Right lobe of liver (tissue), 6 donors: ENCODE results near the gene ANKRD55. TPM values are rescaled to one million over a fixed set of nuclear protein-coding genes. Genes with fewer than 3 reads are reported as not detected.
A peak's percentile ranks its signal among the peaks of the same experiment; 100 is the strongest.
"Not testable (repeated sequence)": the region's sequence is repeated elsewhere in the genome, so short reads cannot be mapped to it uniquely, and the experiment has no call there.

Experiments
- ATAC-seq, 4 donors: fragments of 200-7000 bp; cut with Tn5 transposase; one replicate each; pipeline ENCODE4 v1.9.1; 2020; ENCODE audit warnings: mild to moderate bottlenecking in 4 of 4, moderate library complexity in 4 of 4
- DNase-seq, 3 donors: peaks; one replicate each; pipeline ENCODE4 v3.0.0-alpha.2; 2020
- H3K27ac ChIP-seq, 3 donors: fragments of 200-600 bp; one replicate each; pipeline ENCODE4 v1.8.0; 2022
- H3K27me3 ChIP-seq, 2 donors: fragments of 200-600 bp; one replicate each; pipeline ENCODE4 v1.8.0; 2022
- H3K36me3 ChIP-seq, 4 donors: fragments of 200-600 bp; sonication (generic) in 1 of 4; one replicate each; pipeline versions ENCODE4 v1.5.1 to v1.8.0; 2017 to 2022; ENCODE audit warnings: control low read depth in 1 of 4
- H3K4me1 ChIP-seq, 4 donors: fragments of 200-600 bp; sonication (generic) in 1 of 4; one replicate each; pipeline versions ENCODE4 v1.5.1 to v1.8.0; 2017 to 2022; ENCODE audit warnings: control low read depth in 1 of 4
- H3K4me3 ChIP-seq, 3 donors: fragments of 200-600 bp; one replicate each; pipeline ENCODE4 v1.8.0; 2022
- H3K9me3 ChIP-seq, 4 donors: fragments of 200-600 bp; sonication (generic) in 1 of 4; one replicate each; pipeline versions ENCODE4 v1.5.1 to v1.8.0; 2017 to 2022; ENCODE audit warnings: control low read depth in 1 of 4
- CTCF ChIP-seq, 4 donors: fragments of 200-600 bp in 3 of 4; fragments of 450-650 bp in 1 of 4; IDR thresholded peaks; one replicate each; pipeline versions ENCODE4 v1.5.1 to v1.8.0; 2016 to 2022; ENCODE audit warnings: antibody characterized with exemption in 4 of 4, mild to moderate bottlenecking in 2 of 4
- POLR2A ChIP-seq: fragments of 450-650 bp; IDR thresholded peaks from one replicate; pipeline ENCODE4 v1.6.1; 2017; ENCODE audit warnings: antibody characterized with exemption, mild to moderate bottlenecking
- WGBS: methylation state at CpG from one replicate; pipeline ENCODE4 v1.1.6; 2018; ENCODE audit warnings: low coverage, low lambda C conversion rate; ENCODE audit not compliant: insufficient coverage; ENCODE audit errors: missing lambda C conversion rate; 5-methylcytosine and 5-hydroxymethylcytosine counted together
- intact Hi-C, 2 donors: fragments of 100-400 bp; cut with DNase I; formaldehyde crosslinking; loops; one replicate each; pipeline versions ENCODE4 v1.11.2 to v1.14.1; 2022
- total RNA-seq, 6 experiments: library from RNA; depleted of rRNA in 2 of 6; stranded (reverse); fragments of >200 nt in 2 of 6; fragmentation: NEBNext Ultra II Directional in 3 of 6; extraction: Animal tissue kit (Norgen Biotek cat#: 25700) in 3 of 6; gene quantifications; one replicate each; pipeline versions ENCODE4 v1.1.0 to v1.2.4, GENCODE V29; 2016 to 2023
- donor health status: DM: no; HTN: yes; CAD: no.
- donor health status: DM: no; HTN: no; CAD: no.
- donor health status: DM: no; HTN: no; CAD: no.
- donor health status: DM: no; HTN: yes; CAD: no.
- donor health status: DM: no; HTN: yes; CAD: no.

Gene ANKRD55
- total RNA-seq, 6 experiments from 2014 or later, result 0.68 to 2.2 (median 1.2) TPM

DNA sequence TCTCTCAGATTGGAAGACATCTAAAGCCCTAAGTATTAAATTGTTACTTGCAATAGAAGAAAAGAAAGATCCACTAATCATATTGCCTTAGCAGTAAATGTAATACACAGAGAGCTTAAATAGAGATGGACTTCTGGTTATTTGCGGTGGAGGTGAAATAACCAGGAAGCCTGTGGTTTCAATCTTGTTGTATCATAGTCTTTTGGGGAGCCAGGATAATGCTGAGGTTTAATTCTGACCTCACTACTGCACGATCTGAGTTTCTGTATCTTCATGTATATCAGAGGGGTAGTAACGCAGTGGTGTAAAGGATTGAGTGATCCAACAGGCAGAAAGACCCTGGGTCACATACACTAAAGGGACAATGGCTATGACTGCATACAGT is 71.7 kb downstream of the ANKRD55 start:
- no peaks in the 10 kb centered on the region for H3K9me3 ChIP-seq
- H3K4me1 ChIP-seq, result no peaks in the 10 kb centered on the region
- ATAC-seq (no peak), DNase-seq (no peak)
- H3K27me3 ChIP-seq, result no peaks in the 10 kb centered on the region
- H3K27ac ChIP-seq, result no peak overlapping the region
- no peak overlapping the region for H3K4me3 ChIP-seq
- intact Hi-C loops, result no loop called here
- 57% methylated on average over 3 of the region's 3 CpGs for WGBS
- H3K36me3 ChIP-seq, result no peaks in the 10 kb centered on the region
- TF ChIP-seq POLR2A (no peak), CTCF (IDR thresholded peaks at IDR 0.05) (no peak)

GRCh38 chr5:56160723-56161438 is 72.2 kb downstream of the ANKRD55 start:
- TF ChIP-seq POLR2A, result no peak
- TF ChIP-seq CTCF (IDR thresholded peaks at IDR 0.05), result no peak
- Histone ChIP-seq H3K4me3 (no peak overlapping the region), H3K9me3 (no peaks in the 10 kb centered on the region), H3K36me3 (no peaks in the 10 kb centered on the region), H3K4me1 (no peaks in the 10 kb centered on the region), H3K27ac (no peak overlapping the region), H3K27me3 (no peaks in the 10 kb centered on the region)
- intact Hi-C loops, result no loop called here
- 95% methylated on average over 1 of the region's 4 CpGs for WGBS
- ATAC-seq, result peak in 1 of 4 donors; percentile 28
- no peak for DNase-seq

- Histone ChIP-seq H3K36me3 (no peaks in the 10 kb centered on the region), H3K27ac (no peak overlapping the region), H3K9me3 (no peaks in the 10 kb centered on the region), H3K4me3 (no peak overlapping the region), H3K4me1 (no peaks in the 10 kb centered on the region), H3K27me3 (no peaks in the 10 kb centered on the region)
- DNase-seq (no peak), ATAC-seq (peak; percentile 35 to 44 (median 43))
- 63% methylated on average over 7 of the region's 7 CpGs for WGBS
- TF ChIP-seq CTCF (IDR thresholded peaks at IDR 0.05) (no peak), POLR2A (no peak)
- intact Hi-C loops, result no loop called here
Observed at GRCh38 chr5:56159521-56159947, 73.6 kb downstream of the ANKRD55 start.

DNA sequence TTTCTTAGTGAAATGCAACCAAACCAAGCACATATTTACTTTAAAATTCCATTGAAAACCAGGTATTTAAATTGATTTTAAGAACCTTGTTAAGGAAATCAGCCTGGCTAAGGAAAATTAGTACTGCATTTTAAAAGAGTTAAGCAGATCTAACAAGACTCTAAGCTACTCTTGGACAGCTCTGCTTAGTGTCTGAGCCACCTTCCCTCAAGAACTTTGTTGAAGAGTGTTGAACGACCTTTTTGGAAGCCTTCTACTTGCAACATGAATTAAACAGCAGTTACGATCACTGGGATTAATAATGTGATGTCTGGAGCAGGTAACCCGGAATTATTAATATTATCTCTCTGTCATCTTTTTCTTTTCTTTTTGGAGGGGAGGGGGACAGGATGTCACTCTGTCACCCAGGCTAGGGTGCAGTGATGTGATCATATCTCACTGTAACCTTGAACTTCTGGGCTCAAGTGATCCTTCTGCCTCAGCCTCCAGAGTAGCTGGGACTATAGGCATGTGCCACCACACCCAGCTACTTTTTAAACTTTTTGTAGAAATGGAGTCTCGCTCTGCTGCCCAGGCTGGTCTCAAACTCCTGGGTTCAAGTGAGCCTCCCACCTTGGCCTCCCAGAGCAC is 74.7 kb downstream of the ANKRD55 start:
- Histone ChIP-seq H3K4me1 (no peaks in the 10 kb centered on the region), H3K27me3 (no peaks in the 10 kb centered on the region), H3K27ac (no peak overlapping the region), H3K4me3 (no peak overlapping the region), H3K9me3 (no peaks in the 10 kb centered on the region), H3K36me3 (no peaks in the 10 kb centered on the region)
- TF ChIP-seq POLR2A, result no peak
- ATAC-seq (no peak), DNase-seq (no peak)
- WGBS, result 89% methylated on average over 4 of the region's 4 CpGs
- intact Hi-C loops, result no loop called here

DNA sequence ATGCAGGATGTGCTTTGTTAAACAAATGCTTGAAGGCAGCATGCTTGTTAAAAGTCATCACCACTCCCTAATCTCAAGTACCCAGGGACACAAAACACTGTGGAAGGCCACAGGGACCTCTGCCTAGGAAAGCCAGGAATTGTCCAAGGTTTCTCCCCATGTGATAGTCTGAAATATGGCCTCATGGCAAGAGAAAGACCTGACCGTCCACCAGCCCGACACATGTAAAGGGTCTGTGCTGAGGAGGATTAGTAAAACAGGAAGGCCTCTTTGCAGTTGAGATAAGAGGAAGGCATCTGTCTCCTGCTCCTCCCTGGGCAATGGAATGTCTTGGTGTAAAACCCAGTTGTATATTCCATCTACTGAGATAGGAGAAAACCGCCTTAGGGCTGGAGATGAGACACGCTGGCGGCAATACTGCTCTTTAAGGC is 75.9 kb downstream of the ANKRD55 start:
- WGBS, result 63% methylated on average over 5 of the region's 5 CpGs
- H3K27ac ChIP-seq, H3K36me3 ChIP-seq, ATAC-seq, H3K9me3 ChIP-seq, H3K4me1 ChIP-seq, DNase-seq, H3K27me3 ChIP-seq, H3K4me3 ChIP-seq, intact Hi-C loops: not testable (repeated sequence)

GRCh38 chr5:56156585-56157190 is 76.4 kb downstream of the ANKRD55 start:
- 62% methylated on average over 5 of the region's 6 CpGs for whole genome bisulfite sequencing
- H3K4me3 ChIP-seq, H3K36me3 ChIP-seq, intact Hi-C loops, DNase-seq, H3K27me3 ChIP-seq, H3K9me3 ChIP-seq: not testable (repeated sequence)
- peak in 3 of 4 donors; percentile 8 to 40 (median 33) for ATAC-seq
- Histone ChIP-seq H3K27ac (peak overlapping the region in 1 of 3 donors; percentile 8), H3K4me1 (peaks cover 0 to 11% (median 1%) of the 10 kb centered on the region in 4 donors)
